Measurements from ENCODE around the gene RCL1.

RCL1 gene

DNA sequence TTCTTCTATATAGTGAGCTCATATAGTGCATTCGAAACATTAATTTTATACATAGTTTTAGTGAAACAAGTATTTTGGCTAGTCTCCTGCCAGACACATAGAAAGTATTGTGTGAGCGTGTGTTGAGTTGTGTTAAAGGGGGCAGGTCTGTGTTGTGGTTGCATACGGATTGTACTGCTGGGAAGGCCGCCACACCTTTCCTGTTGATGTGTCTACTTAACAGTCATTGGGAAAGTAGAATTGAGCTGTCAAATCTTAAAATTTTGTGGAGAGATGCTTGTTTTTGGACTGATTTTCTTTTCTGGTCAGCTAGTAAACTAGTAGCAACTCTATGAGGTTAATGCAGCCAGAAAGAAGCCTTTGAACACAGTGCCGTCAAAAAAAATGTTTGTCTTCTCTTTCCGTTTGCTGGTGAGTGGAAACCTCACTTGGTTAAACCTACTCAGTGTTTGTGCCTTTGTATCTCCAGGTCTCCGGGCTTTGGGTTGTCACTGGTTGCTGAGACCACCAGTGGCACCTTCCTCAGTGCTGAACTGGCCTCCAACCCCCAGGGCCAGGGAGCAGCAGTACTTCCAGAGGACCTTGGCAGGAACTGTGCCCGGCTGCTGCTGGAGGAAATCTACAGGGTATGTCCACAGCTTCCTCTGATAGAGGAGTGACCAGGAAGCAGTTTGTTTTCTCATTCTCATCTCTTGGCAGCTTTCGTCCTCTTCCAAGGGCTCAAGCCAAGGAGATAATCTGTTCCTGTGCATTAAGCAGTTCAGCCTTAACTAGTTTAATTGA lies 51.5 kb downstream of the RCL1 start:
- H3K9me3 ChIP-seq (ENCODE audit: insufficient read depth, low read length, severe bottlenecking), result no peaks in the 10 kb centered on the region
- no peak overlapping the region for H3K9ac ChIP-seq (ENCODE audit: low read depth, low read length)
- no peak overlapping the region for H3K4me3 ChIP-seq (ENCODE audit: low read depth in 1 of 2, low read length in 2 of 2)
- H2AFZ ChIP-seq (ENCODE audit: low read depth, low read length), result no peak overlapping the region
- DNase-seq (no peak), ATAC-seq (ENCODE audit: insufficient read depth, low read depth) (no peak)
- peaks cover 39% of the 10 kb centered on the region; the same call in 1 of the 2 replicates for H3K36me3 ChIP-seq (ENCODE audit: insufficient read depth, low read length)
- no peaks in the 10 kb centered on the region for H3K4me1 ChIP-seq (ENCODE audit: insufficient read depth, low read length)
- TF ChIP-seq, protein P1, sequence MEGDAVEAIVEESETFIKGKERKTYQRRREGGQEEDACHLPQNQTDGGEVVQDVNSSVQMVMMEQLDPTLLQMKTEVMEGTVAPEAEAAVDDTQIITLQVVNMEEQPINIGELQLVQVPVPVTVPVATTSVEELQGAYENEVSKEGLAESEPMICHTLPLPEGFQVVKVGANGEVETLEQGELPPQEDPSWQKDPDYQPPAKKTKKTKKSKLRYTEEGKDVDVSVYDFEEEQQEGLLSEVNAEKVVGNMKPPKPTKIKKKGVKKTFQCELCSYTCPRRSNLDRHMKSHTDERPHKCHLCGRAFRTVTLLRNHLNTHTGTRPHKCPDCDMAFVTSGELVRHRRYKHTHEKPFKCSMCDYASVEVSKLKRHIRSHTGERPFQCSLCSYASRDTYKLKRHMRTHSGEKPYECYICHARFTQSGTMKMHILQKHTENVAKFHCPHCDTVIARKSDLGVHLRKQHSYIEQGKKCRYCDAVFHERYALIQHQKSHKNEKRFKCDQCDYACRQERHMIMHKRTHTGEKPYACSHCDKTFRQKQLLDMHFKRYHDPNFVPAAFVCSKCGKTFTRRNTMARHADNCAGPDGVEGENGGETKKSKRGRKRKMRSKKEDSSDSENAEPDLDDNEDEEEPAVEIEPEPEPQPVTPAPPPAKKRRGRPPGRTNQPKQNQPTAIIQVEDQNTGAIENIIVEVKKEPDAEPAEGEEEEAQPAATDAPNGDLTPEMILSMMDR (IDR thresholded peaks at IDR 0.05; ENCODE audit: borderline replicate concordance, extremely low read depth, low read length, poor library complexity, severe bottlenecking), result no peak
- TF ChIP-seq EZH2 (IDR thresholded peaks at IDR 0.05; ENCODE audit: borderline replicate concordance, low read depth, low read length, severe bottlenecking), result no peak
- H3K79me2 ChIP-seq (ENCODE audit: insufficient read depth, low read length), result no peaks in the 10 kb centered on the region
- no peaks in the 10 kb centered on the region; the same call in 1 of the 2 replicates for H4K20me1 ChIP-seq (ENCODE audit: insufficient read depth, low read length)
- no peak overlapping the region for H3K4me2 ChIP-seq (ENCODE audit: insufficient read depth, low read length)
- H3K27me3 ChIP-seq (ENCODE audit: insufficient read depth, low read length, poor library complexity), result no peaks in the 10 kb centered on the region
- no peak overlapping the region for H3K27ac ChIP-seq (ENCODE audit: low read length)

DNA sequence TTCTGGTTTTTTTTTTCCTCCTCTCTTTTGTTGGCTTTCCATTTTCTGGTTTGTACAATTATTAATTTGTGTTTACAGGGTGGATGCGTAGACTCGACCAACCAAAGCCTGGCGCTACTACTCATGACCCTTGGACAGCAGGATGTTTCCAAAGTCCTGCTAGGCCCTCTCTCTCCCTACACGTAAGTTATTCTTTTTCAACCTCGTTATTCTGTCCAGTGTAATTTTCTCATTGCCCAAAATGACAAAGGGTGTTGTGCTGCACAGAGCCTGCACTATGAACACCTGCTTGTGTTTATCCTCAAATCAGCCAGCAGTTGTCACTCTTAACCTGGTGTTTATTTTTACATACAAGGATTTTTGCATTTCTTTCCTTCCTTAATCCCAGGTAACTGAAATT lies 56.6 kb downstream of the RCL1 start:
- Histone ChIP-seq H3K9ac (ENCODE audit: low read depth, low read length) (no peak overlapping the region), H2AFZ (ENCODE audit: low read depth, low read length) (no peak overlapping the region), H3K9me3 (ENCODE audit: insufficient read depth, low read length, severe bottlenecking) (no peaks in the 10 kb centered on the region), H3K27me3 (ENCODE audit: insufficient read depth, low read length, poor library complexity) (no peaks in the 10 kb centered on the region), H3K4me2 (ENCODE audit: insufficient read depth, low read length) (no peak overlapping the region), H3K36me3 (ENCODE audit: insufficient read depth, low read length) (peaks cover 54% of the 10 kb centered on the region; the same call in 1 of the 2 replicates), H3K4me1 (ENCODE audit: insufficient read depth, low read length) (no peaks in the 10 kb centered on the region), H4K20me1 (ENCODE audit: insufficient read depth, low read length) (no peaks in the 10 kb centered on the region; the same call in 1 of the 2 replicates), H3K27ac (ENCODE audit: low read length) (no peak overlapping the region), H3K4me3 (ENCODE audit: low read depth in 1 of 2, low read length in 2 of 2) (no peak overlapping the region), H3K79me2 (ENCODE audit: insufficient read depth, low read length) (no peaks in the 10 kb centered on the region)
- ATAC-seq (ENCODE audit: insufficient read depth, low read depth) (no peak), DNase-seq (no peak)
- TF ChIP-seq, protein P1 (IDR thresholded peaks at IDR 0.05; ENCODE audit: borderline replicate concordance, extremely low read depth, low read length, poor library complexity, severe bottlenecking), result no peak
- TF ChIP-seq EZH2 (IDR thresholded peaks at IDR 0.05; ENCODE audit: borderline replicate concordance, low read depth, low read length, severe bottlenecking), result no peak

DNA sequence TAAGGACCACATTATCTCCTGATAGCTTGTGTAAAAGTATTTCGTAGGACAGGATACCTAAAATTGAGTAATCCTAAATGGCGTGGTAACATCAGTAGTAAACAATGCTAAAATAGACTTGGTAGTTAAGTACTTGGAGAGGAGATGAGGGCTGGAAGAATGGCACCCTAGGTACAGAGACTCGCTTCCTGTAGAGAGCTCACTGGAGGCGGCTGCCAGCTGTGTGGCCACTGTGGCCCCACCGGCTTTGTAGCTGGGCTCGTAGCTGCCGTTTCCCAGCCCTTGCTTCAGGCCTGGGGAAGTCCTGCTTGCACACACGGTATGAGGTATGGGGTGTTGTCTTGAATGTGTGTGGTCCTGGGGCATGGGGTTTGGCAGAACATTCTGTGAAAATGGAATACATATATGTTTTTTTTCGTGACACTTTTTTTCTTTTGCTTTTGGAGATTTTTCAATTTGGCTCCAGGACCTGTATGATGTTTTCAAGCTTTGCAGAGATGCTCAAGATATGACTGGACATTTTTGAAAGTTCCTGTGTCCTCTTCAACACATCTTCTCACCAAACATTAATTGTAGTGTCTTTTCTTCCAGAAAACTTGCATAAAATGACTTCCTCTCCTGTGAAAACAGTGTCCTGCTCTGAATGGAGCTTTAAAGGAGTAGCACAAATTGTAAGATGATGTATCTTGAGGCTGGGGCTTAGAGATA lies 58.0 kb downstream of the RCL1 start:
- ATAC-seq (ENCODE audit: insufficient read depth, low read depth), result no peak

More for the DNA sequence above, 58.0 kb downstream of the RCL1 start:
- H3K79me2 ChIP-seq (ENCODE audit: insufficient read depth, low read length), result no peaks in the 10 kb centered on the region
- no peak overlapping the region for H3K4me2 ChIP-seq (ENCODE audit: insufficient read depth, low read length)
- no peaks in the 10 kb centered on the region for H3K9me3 ChIP-seq (ENCODE audit: insufficient read depth, low read length, severe bottlenecking)
- no peaks in the 10 kb centered on the region for H3K27me3 ChIP-seq (ENCODE audit: insufficient read depth, low read length, poor library complexity)
- peaks cover 43% of the 10 kb centered on the region; the same call in 1 of the 2 replicates for H3K36me3 ChIP-seq (ENCODE audit: insufficient read depth, low read length)
- no peak overlapping the region for H3K9ac ChIP-seq (ENCODE audit: low read depth, low read length)
- H3K4me3 ChIP-seq (ENCODE audit: low read depth in 1 of 2, low read length in 2 of 2), result no peak overlapping the region
- H3K4me1 ChIP-seq (ENCODE audit: insufficient read depth, low read length), result no peaks in the 10 kb centered on the region
- no peak for DNase-seq
- H4K20me1 ChIP-seq (ENCODE audit: insufficient read depth, low read length), result no peaks in the 10 kb centered on the region; the same call in 1 of the 2 replicates
- TF ChIP-seq, protein P1 (IDR thresholded peaks at IDR 0.05; ENCODE audit: borderline replicate concordance, extremely low read depth, low read length, poor library complexity, severe bottlenecking), result no peak
- H3K27ac ChIP-seq (ENCODE audit: low read length), result no peak overlapping the region
- no peak overlapping the region for H2AFZ ChIP-seq (ENCODE audit: low read depth, low read length)

Measured in DND-41 (cell line).